ENCODE data around the gene MPZL3. TPM values are rescaled to one million over a fixed set of nuclear protein-coding genes. Genes with fewer than 3 reads are reported as not detected.

The MPZL3 gene
- total RNA-seq, 1 experiment from 2014 or later: 8.7 TPM

DNA sequence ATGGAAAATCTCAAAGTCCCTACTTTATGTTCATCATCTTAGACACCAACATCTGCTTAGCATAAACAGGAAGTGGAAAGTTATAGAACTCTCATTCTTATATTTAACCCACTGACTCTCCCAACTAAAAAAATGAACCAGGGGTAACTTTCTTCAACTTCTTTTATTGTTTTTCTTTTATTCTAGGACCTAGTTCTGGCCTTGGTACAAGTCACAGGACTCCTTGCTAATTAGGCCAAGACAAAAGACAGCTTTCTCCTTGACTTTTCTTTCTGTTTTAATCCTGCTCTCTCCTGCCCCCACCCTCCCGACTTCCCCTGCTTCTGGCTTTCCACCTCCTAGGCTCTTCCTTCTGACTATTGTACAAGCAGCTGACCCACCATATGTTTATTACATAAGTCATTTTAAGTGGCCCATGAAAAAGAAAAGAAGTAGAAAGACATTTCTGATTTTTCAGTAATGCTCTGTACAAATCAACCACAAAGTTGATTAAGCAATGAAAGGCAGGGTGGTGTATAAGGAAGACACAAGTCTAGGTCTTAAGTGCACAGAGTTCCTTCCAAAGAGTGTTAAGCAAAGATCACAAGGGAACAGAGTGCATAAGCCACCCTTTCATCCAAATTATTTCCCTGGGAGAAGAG is 45.7 kb downstream of the MPZL3 start:
- ATAC-seq (no peak), DNase-seq (ENCODE audit: low read depth, low spot score) (no peak)
- H3K36me3 ChIP-seq (ENCODE audit: control insufficient read depth in 1 of 2, insufficient read depth in 2 of 2, low read length in 2 of 2): no peaks in the 10 kb centered on the region
- H3K9me3 ChIP-seq (ENCODE audit: control insufficient read depth in 1 of 2, insufficient read depth in 1 of 2, low read depth in 1 of 2, low read length in 2 of 2): no peaks in the 10 kb centered on the region
- no peaks in the 10 kb centered on the region for H3K4me1 ChIP-seq (ENCODE audit: control insufficient read depth in 1 of 2, insufficient read depth in 2 of 2, low read length in 2 of 2)
- intact Hi-C loops (cut with micrococcal nuclease): no loop called here
- no peaks in the 10 kb centered on the region for H3K9me2 ChIP-seq (ENCODE audit: insufficient read depth)
- H2AFZ ChIP-seq (ENCODE audit: low read depth, low read length, poor library complexity, severe bottlenecking): no peak overlapping the region
- H3K27me3 ChIP-seq (ENCODE audit: insufficient read depth, low read length): no peaks in the 10 kb centered on the region
- no peaks in the 10 kb centered on the region for H3K79me2 ChIP-seq (ENCODE audit: insufficient read depth, low read length)
- no peak overlapping the region for H3K4me2 ChIP-seq (ENCODE audit: low read length)
- POLR2A ChIA-PET: no interaction called here
- H4K20me1 ChIP-seq (ENCODE audit: insufficient read depth): no peaks in the 10 kb centered on the region
- RAD21 ChIA-PET (ENCODE audit: low non-redundant PET in 1 of 2, low total read pairs in 2 of 2, uncharacterized antibody in 2 of 2, unreplicated experiment in 2 of 2): no interaction called here
- no peak for TF ChIP-seq SRF (IDR thresholded peaks at IDR 0.05; ENCODE audit: low read depth)
- TF ChIP-seq, protein P1, sequence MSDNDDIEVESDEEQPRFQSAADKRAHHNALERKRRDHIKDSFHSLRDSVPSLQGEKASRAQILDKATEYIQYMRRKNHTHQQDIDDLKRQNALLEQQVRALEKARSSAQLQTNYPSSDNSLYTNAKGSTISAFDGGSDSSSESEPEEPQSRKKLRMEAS (IDR thresholded peaks at IDR 0.05): no peak
- TF ChIP-seq, protein P2, sequence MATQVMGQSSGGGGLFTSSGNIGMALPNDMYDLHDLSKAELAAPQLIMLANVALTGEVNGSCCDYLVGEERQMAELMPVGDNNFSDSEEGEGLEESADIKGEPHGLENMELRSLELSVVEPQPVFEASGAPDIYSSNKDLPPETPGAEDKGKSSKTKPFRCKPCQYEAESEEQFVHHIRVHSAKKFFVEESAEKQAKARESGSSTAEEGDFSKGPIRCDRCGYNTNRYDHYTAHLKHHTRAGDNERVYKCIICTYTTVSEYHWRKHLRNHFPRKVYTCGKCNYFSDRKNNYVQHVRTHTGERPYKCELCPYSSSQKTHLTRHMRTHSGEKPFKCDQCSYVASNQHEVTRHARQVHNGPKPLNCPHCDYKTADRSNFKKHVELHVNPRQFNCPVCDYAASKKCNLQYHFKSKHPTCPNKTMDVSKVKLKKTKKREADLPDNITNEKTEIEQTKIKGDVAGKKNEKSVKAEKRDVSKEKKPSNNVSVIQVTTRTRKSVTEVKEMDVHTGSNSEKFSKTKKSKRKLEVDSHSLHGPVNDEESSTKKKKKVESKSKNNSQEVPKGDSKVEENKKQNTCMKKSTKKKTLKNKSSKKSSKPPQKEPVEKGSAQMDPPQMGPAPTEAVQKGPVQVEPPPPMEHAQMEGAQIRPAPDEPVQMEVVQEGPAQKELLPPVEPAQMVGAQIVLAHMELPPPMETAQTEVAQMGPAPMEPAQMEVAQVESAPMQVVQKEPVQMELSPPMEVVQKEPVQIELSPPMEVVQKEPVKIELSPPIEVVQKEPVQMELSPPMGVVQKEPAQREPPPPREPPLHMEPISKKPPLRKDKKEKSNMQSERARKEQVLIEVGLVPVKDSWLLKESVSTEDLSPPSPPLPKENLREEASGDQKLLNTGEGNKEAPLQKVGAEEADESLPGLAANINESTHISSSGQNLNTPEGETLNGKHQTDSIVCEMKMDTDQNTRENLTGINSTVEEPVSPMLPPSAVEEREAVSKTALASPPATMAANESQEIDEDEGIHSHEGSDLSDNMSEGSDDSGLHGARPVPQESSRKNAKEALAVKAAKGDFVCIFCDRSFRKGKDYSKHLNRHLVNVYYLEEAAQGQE (IDR thresholded peaks at IDR 0.05; ENCODE audit: low read depth): no peak
- no peak overlapping the region for H3K9ac ChIP-seq (ENCODE audit: low read length)
- H3K27ac ChIP-seq (ENCODE audit: low read depth, low read length): no peak overlapping the region
- BruUV-seq (replicated peaks): no TSS peak
- H3K4me3 ChIP-seq (replicated peaks in 1 of 2; ENCODE audit: low read depth in 1 of 2, low read length in 2 of 2): no peak overlapping the region
- CTCF ChIA-PET: interaction anchor here (0.9 kb wide), 1 partner anchor 8 kb away, joined by 5 read pairs; no protein-coding TSS in a partner anchor
